HG02970 (cell line): ENCODE data around the gene DIAPH1.

Source experiments
- ATAC-seq: cut with Tn5 transposase; IDR thresholded peaks from one replicate; pipeline ENCODE4 v1.9.1; 2021; ENCODE audit warnings: mild to moderate bottlenecking, moderate library complexity, moderate number of reproducible peaks; ENCODE audit not compliant: unreplicated experiment, low FRiP score

The DIAPH1 gene

DNA sequence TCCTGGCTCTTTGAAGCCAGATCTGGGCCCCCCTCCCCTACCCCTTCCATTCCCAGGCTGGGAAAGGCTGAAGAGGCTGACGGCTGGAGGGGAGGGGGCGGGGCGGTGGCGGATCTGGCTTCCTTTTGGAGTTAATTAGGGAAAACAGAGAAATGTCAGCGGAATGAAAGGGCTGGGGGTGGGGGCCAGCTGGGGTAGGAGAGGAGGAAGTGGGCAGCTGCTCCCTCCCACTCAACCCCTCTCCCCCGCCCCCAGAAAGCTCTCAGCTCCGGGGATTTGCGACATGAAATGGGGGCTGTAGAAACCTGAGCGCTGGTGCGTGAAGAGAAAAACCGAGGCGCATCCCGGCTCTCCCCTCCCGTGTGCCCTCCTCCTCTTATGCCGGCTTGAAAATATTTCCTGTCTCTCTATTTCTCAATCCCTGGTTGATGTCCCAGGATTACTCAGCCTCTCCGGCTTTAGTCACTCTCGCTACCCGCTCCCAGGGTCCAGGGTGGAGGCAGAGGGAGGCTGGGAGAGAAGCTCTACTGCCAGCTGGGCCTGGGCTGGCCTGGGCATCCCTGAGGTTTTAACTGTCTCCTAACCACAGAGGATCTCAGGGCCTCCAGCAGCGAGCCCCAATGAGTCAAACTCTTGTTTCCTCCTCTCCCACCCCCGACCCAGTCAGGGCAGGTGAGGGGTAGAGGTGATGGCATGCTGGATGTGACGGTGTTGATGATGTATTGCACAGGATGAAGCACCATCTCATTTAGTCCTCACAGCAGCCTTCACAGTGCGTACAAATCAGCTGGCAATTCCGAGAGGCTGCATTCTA, 109.8 kb downstream of the DIAPH1 start:
- ATAC-seq, result no peak

DNA sequence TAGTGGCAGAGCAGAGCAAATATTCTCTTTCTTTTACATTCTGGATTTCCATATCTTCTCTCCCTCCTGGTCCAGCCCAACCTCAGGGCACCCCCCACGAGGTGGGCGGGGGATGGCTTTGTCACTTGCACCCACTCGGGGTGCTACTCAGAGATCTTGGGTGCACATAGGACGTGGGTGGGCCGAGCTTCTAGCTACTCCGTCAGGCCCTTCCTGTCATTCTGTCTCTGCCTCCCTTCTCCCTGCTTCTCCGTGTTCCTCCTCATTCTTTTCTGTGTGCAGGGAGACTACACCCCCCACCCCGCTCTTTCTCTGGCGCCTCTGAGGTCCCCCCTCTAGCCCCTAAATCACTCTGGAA, 110.4 kb downstream of the DIAPH1 start:
- no peak for ATAC-seq

DNA sequence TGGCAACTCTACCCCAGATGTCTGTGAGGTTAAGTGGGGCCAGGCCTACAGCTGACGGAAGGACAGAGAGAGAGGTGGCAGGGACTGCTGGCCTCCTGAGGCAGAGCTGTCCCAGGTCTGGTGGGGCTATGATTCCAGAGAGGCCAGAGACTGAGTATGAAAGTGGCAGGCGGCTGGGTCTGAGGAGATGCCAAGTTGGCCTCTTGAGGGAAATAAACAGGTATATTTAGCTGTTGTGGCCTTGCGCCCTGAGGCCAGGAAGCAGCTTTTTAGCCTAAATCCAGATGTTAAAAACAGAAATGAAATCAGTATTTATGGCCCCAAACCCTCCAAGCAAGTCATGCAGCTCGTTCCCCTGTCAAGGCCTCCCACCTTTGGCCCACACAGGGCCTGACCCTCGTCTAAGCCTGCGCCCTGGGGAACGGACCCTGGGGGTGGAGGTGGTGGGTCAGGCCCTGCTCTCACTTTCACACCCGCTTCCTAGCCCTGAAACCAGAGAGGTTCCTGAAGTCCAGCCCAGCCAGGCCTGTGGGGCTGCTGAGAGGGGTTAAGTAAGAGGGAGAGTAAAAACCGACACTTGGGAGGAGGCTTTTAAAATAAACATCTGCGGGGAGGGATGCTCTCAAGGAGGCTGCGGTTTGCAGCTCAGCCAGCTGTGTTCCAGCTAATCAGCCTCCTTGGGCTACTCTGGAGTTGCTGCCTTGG, 111.3 kb downstream of the DIAPH1 start:
- ATAC-seq, result no peak

DNA sequence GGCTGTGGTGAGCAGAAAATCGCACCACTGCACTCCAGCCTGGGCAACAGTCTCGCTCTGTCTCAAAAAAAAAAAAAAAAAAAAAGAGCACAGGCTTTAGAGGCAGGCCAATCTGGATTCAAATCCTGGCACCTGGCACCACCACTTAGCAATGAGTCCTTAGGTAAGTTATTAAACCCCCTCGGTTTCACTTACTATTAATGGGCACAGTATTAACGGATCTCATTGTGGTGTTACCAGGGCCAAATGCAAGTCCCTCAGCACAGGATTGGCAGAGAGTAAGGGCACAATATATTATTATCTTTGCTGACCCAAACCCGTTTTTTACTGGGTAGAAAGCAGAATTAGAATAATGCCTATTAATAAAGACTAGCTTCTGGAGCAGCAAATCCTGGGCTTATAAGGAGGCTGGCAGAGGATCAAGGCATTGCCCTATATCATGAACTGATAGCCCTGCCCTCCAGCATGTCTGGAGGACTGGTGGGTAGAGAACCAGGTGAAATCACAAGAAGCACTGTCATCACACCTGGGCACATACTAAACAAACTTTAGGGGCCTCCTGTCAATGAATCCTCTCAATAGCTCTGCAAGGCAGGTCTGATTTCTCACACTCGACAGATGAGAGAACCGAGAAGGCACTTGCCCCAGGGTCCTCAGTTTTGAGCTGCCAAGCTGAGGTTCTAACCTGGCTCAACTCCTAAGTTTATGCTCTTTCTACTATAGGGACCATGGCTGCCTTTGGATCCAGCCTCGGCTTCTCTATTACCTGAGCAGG, 112.2 kb downstream of the DIAPH1 start:
- ATAC-seq, result no peak

DNA sequence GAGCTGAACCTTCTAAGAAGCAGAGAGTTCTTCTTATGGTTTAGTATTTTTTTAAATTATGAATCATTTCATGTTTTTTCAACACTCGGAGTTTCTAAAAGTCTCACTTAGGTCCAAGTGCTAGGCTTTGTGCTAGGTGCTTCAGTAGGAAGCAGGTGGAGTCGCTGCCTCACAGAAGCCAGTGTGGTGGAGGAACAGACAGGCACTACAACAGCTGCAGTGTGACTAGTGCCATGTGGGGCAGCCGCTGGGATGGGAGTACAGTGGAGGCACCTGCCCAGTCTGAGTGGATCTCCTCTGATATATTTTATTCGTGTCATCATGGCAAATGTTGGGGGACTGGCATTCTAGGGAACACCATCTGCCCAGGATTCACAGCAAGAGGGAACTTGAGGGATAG, 114.6 kb downstream of the DIAPH1 start:
- ATAC-seq, result no peak

DNA sequence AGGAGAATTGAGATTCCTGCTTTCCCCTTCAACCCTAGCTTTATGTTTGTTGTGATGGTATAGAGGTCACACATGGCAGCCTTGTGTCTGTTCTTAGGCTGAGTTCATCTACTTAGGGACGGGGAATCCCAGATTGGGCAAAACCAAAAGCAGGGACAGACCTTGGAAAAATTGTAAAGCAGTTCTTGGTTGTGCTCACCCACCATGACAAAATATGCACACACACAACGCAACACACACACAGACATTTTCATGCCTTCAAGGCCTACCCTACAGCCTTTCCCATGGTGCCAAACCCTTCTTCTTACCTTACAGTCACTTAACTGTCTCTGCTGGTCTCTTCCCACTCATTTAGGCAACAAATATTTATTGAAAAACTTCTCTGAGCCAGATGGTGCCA, 115.1 kb downstream of the DIAPH1 start:
- no peak for ATAC-seq

DNA sequence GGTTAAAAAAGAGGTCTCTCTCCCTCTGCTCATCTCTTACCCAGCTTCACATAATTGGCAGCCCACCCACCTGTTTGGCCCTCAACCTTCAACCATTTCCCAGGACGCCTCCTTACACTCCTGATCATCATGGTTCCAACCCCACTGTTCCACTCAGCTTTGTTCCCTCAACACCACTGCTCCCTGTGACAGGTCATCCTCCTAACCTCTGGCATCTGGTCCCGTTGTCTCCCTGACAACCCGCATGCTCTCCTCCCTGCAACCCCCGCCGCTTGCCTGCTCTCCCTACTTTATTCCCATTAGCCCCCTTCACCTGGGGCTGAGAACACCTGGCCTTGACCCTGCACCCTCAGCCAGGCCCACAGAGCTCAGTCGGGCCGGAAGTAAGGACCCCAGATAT, 117.0 kb downstream of the DIAPH1 start:
- no peak for ATAC-seq

DNA sequence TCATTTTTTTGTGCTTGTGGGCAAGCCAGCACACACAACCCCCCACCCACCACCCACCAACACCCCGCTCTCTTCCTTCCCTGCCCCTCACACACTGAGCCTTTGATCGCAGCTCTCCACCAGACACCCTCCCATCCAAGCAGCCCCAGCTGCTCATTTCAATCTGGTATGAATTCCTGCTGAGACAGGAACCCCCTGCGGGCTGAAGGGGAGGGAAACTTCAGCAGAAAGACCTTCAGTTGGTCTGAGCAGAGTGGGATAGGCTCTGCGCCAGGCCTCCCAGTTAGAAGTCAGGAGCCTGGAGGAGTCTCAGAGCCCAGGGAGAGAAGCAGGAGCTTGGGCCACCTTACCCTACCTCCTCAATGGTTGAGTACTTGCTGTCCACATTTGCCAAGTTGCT, 122.8 kb downstream of the DIAPH1 start:
- no peak for ATAC-seq

DNA sequence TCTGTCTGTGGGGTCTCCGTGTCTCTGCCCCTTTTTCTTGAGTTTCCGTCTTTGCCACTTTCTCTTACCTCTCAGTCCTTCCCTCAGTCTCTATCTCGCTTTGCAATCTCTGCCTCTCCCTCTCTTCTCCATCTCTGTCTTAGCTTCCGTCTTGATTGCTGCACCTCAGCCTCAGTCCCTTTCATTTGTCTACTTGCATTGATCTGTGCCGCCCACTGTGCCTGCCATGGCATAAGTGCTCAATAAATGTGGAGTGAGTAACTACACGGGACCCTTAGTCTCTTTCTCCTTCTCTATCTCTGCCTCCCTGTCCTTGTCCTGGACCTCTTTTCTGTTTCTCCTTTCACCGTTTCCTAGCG, 123.4 kb downstream of the DIAPH1 start:
- no peak for ATAC-seq

DNA sequence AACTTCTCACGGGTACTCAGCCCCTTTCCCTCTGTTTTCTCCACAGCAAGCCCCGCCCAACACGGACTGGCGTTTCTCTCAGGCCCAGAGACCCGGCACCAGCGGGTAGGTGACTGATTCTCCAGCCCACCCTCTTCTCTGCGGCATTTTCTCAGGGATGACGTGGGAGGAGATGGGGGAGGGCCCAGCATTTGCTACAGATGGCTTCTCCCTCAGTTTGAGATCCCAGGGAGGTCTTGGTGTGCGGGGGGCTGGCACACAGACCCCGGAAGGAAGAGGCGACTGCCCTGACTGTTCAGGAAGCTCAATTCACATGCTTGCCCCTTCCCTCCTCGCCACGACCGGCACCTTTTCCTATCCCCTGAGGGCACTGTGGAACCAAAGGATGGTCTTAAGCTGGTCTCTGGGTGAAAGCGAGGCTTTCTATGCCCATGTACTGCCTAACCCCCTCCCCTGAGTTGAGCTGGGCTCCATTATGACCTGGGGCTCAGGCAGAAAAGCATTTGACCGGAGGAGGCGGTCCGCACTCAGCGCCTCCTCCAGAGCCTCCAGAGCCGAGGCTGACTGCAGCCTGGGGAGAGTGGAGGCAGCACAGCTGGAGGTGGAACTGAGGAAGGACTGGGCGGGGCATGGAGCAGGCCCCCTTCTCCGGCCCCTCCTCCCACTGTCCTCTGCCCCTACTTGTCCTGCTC, 123.9 kb downstream of the DIAPH1 start:
- no peak for ATAC-seq

DNA sequence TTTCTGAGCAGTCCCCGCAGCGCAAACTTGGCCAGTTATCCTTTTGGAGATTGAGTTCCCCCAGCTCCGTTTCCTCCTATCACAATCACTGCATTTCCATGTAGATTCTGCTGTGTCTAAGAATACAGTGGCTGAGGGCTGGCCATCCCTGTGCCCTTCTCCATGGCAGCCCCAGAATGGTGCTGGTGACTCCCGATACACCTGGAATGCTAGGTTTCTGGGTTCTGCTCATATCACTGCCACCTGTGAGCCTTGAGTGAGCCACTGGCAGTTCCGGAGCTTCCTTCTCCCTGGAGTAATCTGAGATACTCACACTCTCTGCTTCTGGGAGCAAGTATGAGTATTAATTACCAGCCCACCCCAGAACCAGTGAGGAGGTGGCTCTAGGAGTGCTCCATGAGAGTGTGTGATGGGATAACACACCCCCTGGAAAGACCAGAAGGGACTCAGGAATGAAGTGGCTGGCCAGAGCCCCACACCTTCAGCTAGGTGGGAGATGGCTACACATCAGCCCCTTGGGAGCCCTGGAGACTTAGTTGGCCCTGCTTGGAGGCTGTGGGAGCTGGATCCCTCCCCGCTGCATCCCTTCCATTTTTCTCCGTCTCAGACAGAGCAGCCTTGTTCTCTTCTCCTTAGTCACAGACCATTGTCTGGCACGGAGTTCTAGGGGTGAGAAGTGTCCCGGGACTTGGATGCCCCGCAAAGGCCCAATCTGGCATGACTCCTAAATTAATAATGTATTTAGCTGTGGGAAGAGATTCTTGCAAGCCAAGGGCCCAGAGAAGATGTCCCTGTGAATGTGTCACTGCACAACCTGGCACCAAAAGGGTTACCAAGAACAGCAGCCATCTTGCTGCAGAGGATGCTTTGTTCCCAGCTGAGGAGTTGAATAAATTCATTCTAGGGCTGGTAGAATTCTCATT, 125.0 kb downstream of the DIAPH1 start:
- ATAC-seq, result no peak

DNA sequence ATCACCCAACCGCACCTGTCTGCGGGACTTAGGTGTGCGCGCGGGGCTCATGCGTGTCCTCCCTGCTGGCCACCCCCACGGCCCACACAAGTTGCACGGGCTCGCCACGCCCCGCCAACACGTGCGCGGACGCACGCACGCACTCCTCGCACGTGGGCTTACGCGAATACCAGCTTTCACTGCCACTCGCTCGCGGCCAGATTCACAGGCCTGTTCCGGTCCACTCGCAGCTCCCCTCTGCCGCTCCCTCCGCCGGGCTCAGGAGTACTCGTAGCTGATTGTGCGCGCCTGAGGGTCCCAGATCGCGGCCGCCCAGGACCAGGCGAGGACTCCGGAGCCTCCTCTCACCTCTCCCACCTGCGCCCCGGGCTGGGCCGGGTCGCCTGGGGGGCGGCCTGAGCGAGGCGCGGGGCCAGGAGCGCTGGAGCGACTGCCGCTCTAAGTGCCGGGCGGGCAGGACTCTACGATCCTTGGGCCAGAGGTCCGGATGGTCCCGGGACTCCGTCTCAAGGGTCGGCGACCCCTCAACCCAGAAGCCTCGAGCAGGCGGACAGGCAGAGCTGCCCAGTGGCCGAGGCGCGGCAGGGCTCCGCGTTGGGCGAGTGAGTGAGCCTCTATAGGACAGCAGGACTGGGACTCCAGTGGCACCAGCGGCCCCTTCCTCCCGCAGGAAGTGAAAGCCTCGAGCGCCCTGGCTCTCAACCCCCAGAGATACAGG, 126.5 kb downstream of the DIAPH1 start:
- no peak for ATAC-seq

DNA sequence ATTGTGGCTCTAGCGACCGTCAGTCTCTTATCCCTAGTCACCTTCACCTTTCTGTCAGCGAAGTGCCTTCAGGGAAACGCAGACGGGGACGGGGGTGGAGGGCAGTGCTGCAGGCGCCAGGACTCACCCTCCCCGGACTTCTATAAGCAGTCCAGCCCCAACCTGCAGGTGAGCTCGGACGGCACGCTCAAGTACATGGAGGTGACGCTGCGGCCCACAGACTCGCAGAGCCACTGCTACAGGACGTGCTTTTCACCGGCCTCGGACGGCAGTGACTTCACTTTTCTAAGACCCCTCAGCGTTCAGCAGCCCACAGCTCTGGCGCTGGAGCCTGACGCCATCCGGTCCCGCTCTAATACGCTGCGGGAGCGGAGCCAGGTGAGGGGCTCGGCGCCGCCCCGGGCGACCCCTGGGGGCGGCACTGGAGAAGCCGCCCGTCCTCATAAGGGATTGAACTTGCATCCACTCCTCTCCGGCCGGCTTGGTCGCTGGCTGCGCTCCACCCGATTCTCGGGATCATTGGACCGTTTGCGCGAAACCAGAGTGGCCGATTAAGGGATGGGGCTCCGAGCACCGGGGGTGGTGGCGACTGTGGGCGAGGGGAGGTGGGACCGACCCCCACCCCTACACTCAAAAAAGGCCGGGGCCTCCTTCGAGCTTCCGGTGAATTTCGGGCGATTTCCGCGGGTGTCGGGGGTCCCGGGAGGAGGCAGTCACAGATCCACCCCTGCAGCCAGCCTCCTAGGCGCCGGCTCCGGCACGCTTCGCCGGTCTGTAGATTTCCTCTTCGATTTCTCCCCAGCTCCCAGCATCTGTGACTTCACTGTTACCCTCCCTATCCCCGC, 127.3 kb downstream of the DIAPH1 start:
- ATAC-seq, result no peak

DNA sequence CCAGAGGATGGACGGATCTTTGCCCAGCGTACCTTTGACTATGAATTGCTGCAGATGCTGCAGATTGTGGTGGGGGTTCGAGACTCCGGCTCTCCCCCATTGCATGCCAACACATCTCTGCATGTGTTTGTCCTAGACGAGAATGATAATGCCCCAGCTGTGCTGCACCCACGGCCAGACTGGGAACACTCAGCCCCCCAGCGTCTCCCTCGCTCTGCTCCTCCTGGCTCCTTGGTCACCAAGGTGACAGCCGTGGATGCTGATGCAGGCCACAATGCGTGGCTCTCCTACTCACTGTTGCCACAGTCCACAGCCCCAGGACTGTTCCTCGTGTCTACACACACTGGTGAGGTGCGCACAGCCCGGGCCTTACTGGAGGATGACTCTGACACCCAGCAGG, 128.0 kb downstream of the DIAPH1 start:
- ATAC-seq, result no peak

DNA sequence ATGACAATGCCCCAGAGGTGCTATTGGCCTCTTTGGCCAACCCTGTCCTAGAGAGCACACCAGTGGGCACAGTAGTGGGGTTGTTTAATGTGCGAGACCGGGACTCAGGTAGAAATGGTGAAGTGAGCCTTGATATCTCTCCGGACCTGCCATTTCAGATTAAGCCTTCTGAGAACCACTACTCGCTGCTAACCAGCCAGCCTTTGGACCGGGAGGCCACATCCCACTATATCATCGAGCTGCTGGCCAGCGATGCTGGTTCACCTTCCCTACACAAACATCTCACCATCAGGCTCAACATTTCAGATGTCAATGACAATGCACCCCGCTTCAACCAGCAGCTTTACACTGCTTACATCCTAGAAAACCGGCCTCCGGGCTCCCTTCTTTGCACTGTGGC, 128.5 kb downstream of the DIAPH1 start:
- ATAC-seq, result no peak

DNA sequence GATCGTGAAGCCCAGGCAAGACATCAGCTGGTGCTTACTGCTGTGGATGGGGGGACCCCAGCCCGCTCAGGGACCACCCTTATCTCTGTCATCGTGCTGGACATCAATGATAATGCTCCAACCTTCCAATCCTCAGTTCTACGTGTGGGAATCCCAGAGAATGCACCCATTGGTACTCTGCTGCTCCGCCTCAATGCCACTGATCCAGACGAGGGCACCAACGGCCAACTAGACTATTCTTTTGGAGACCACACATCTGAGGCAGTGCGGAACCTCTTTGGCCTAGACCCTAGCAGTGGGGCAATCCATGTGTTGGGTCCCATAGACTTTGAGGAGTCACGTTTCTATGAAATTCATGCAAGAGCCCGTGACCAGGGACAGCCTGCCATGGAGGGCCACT, 129.0 kb downstream of the DIAPH1 start:
- no peak for ATAC-seq

DNA sequence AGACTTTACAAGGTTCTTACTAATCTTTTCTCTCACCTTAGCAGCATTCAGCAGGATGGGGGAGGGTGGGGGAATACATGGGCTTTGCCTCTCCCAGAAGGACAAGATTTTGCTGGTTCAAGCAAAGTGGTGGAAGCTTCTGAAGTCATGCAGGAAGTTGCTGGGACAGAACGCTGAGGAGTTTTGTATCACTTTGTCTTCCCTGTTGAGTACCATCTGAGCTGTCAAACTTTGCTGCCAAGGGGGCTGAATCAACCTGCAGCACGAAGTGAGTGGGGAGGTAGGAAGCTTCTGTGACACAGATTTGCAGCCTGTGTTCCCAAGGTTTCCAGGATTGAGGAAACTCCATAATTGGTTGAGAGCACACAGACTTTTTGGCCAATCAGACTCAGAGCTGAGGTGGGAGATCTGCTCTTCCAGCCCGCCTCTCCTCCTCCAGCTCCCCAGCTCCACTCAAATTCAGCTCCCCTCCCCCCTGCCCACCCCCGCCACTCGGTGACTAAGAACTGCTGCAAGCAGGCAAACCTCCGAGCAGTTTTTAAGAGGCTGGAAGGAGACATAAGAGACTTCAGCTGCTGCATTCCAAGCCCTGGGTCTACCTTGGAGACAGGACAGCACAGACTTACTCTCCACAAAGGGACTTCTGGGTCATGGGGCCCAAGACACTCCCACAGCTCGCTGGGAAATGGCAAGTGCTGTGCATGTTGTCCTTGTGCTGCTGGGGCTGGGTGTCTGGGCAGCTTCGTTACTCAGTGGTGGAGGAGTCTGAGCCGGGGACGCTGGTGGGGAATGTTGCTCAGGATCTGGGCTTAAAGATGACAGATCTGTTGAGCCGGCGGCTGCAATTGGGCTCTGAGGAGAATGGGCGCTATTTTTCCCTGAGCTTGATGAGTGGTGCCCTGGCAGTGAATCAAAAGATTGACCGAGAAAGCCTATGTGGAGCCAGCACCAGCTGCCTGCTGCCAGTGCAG, 129.9 kb downstream of the DIAPH1 start, which contains the start of gene PCDHGC5:
Gene PCDHGC5 (plus strand): TSS at position 491 of the 971 bp plus-strand sequence. CDS start 160 bp downstream, at position 651.
- no peak for ATAC-seq
